ENCODE data around the gene CAMK4. TPM values are rescaled to one million over a fixed set of nuclear protein-coding genes. Genes with fewer than 3 reads are reported as not detected.

CAMK4 gene
- total RNA-seq, 8 experiments from 2014 or later, result 0.24 to 12.1 (median 8.7) TPM

GRCh38 chr5:111511831-111512374 is 287.7 kb downstream of the CAMK4 start:
- H3K4me3 ChIP-seq, result peak overlapping the region; percentile 61 to 82 (median 77)
- peak overlapping the region; percentile 50 to 60 for H3K27ac ChIP-seq
- H3K4me1 ChIP-seq (replicated peaks in 1 of 2), result peaks cover 12 to 25% of the 10 kb centered on the region in 2 donors
- 0 to 4% (median 0%) methylated on average over 6 to 11 of the region's 32 CpGs; no CpG with 5 or more reads in 5 of the 10 experiments for WGBS, 10 experiments
- peak in 6 of 8 experiments; percentile 6 to 53 (median 36) for ATAC-seq (replicated peaks in 6 of 8)
- in situ Hi-C loops (cut with MboI; ENCODE audit: low pct_unique_long_range_greater_than_20kb in 2 of 9, low sequenced_read_pairs in 9 of 9, unreplicated experiment in 9 of 9), result loop anchor here in 2 of 9 experiments (25.0 kb wide), 2 partner anchors 625 to 650 kb away; no protein-coding TSS in a partner anchor

DNA sequence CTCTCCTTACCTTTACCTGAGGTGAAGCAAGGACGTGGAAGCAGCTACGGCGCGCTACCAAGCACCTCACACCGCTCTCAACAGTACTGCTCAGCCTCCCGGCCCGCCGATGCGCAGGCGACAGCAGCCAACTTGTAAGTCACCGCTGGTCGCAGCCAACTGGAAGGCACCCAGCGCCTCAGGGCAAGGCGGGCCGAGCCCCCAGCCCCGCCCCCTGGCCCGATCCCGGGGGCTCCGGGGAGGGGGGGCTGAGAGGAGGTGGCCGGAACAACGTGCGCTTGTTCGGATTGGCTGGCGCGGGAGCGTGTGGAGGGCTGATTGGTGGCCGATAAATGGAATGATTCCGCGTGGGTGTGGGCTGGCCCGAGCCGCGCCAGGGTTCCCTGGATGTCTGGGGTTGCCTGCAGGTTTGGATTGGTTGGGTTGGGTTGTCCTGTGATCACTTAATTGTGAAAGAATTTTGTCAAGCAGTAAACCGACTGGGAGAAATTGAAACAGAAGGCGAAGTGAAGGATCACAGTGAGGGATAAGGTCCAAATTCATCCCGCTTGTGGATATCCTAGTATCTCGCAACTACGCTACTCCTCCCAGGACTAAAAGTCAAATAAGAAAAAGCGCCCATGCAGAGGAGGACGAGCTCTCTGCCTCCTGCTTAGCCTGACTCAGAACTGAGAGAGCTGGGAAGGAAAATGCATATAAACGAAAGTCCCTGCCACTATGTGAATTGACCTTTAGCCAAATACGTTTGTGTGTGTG is 288.4 kb downstream of the CAMK4 start, which contains the start of gene STARD4:
Gene STARD4 (minus strand): TSS at position 161 of the 756 bp plus-strand sequence. CDS start 5,102 bp downstream, outside the sequence.
- Histone ChIP-seq H3K4me3 (peak within 1 kb of the TSS; percentile 61 to 82 (median 77)), H3K27ac (peak within 1 kb of the TSS; percentile 50 to 63), H3K4me1 (replicated peaks in 1 of 2) (peaks cover 12 to 25% of the 10 kb centered on the region in 2 donors)
- 0 to 3% (median 0%) methylated on average over 1 to 18 of the region's 41 CpGs; no CpG with 5 or more reads in 1 of the 10 experiments for WGBS, 10 experiments
- in situ Hi-C loops (cut with MboI; ENCODE audit: low pct_unique_long_range_greater_than_20kb in 2 of 9, low sequenced_read_pairs in 9 of 9, unreplicated experiment in 9 of 9), result loop anchor here in 2 of 9 experiments (25.0 kb wide), 2 partner anchors 625 to 650 kb away; no protein-coding TSS in a partner anchor
- peak; percentile 94 to 97 (median 96) for ATAC-seq (replicated peaks in 6 of 8)

DNA sequence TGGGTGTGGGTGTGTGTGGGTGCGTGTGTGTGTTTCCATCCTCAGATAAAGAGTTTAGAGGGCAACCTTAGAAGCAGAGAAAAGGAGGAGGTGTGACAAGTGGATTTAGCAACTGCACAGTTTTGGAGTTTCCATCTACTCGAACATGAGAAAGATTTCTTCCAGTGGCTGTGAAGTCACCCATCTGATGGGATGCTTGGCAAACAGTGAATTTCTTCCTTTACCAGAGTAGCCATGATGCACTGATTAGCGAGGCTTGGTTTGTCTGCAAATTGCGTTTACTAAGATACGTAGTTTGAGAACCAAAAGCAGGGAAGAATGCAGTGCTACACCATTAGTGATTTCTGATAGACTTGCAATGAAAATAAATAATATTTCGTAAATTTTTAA is 288.9 kb downstream of the CAMK4 start:
- in situ Hi-C loops (cut with MboI; ENCODE audit: low pct_unique_long_range_greater_than_20kb in 2 of 9, low sequenced_read_pairs in 9 of 9, unreplicated experiment in 9 of 9), result loop anchor here in 2 of 9 experiments (25.0 kb wide), 2 partner anchors 624 to 649 kb away; no protein-coding TSS in a partner anchor
- Histone ChIP-seq H3K4me1 (replicated peaks in 1 of 2) (peaks cover 12 to 25% of the 10 kb centered on the region in 2 donors), H3K27ac (peak overlapping the region; percentile 26 to 63), H3K4me3 (peak overlapping the region; percentile 61 to 82 (median 77))
- ATAC-seq (replicated peaks in 6 of 8), result no peak
- WGBS, 10 experiments, result 5 to 40% (median 16%) methylated on average over 1 to 6 of the region's 6 CpGs

DNA sequence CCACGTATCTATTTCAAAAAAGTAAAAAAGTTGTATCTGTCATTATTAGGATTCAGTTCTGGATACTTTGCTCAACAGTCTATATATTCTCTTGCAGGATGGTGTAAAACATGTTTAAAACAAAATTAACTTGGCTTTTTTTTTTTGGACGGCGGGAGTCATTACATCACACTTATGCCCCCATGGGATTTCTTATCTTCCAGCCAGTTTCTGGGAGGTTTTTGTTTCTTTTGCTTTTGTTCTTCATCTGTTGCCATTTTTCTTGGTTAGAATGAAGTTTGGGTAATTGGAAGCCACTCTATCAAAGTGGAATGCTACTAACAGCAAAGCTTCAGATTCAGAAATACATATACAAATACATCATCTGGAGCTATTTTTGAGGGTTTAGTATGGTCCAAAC is 289.9 kb downstream of the CAMK4 start:
- Histone ChIP-seq H3K4me1 (replicated peaks in 1 of 2) (peaks cover 12 to 23% of the 10 kb centered on the region in 2 donors), H3K27ac (peak overlapping the region in 1 of 2 donors; percentile 36), H3K4me3 (peak overlapping the region in 1 of 5 donors; percentile 82)
- WGBS, 10 experiments, result 87 to 97% (median 93%) methylated on average over 2 to 3 of the region's 3 CpGs; no CpG with 5 or more reads in 3 of the 10 experiments
- ATAC-seq (replicated peaks in 6 of 8), result no peak
- in situ Hi-C loops (cut with MboI; ENCODE audit: low pct_unique_long_range_greater_than_20kb in 2 of 9, low sequenced_read_pairs in 9 of 9, unreplicated experiment in 9 of 9), result loop anchor here in 2 of 9 experiments (25.0 kb wide), 2 partner anchors 623 to 648 kb away; no protein-coding TSS in a partner anchor

DNA sequence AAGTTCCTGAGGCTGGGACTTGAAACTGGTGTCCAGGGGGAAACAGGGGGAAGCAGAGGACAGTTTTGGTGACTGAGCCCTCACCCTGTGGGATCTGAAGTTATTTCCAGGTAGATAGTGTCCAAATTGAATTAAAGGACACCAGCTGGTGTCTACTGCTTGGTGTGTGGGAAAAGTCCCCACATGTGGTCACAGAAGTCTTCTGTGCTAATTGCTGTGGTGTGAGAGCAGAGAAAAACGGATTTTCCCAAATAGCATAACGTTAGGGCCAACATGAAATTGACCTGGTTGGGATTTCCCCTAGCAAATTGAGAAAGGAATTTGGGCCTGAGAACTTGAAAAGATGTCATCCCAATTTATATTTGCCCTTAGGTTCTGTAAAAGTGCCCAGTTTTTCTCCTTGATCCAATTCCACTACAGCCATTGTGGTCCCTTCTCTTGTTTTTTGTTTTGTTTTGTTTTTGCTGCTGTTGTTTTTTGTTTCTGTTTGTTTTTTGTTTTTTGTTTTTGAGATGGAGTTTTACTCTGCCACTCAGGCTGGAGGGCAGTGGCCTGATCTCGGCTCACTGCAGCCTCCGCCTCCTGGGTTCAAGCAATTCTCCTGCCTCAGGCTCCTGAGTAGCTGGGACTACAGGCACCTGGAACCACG is 293.8 kb downstream of the CAMK4 start:
- no peak for ATAC-seq (replicated peaks in 6 of 8)
- H3K27ac ChIP-seq, result no peak overlapping the region
- in situ Hi-C loops (cut with MboI; ENCODE audit: low pct_unique_long_range_greater_than_20kb in 2 of 9, low sequenced_read_pairs in 9 of 9, unreplicated experiment in 9 of 9), result loop anchor here in 2 of 9 experiments (25.0 kb wide), 2 partner anchors 619 to 644 kb away; no protein-coding TSS in a partner anchor

DNA sequence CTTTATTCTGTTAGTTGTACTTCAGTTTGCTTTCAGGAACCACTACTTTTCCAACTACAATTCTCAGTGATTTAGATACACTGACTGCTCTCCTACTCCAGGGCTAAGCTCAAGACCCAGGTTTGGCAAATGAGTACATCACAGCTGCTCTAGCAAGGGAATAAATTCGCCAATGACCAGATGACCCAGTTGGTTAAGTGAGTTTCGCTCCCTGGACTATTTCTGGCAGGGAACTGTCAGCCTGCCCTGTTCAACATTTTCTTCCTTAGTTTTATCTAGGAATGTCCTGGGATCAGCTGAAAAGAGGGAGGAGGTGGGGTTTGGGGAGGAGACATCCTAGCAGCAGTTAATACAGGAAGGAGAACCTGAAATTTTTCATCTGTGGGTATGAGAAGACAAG is 294.6 kb downstream of the CAMK4 start:
- Histone ChIP-seq H3K4me1 (replicated peaks in 1 of 2) (peaks cover 4 to 6% of the 10 kb centered on the region in 2 donors), H3K27ac (no peak overlapping the region), H3K4me3 (no peak overlapping the region)
- in situ Hi-C loops (cut with MboI; ENCODE audit: low pct_unique_long_range_greater_than_20kb in 2 of 9, low sequenced_read_pairs in 9 of 9, unreplicated experiment in 9 of 9), result loop anchor here in 2 of 9 experiments (25.0 kb wide), 2 partner anchors 619 to 644 kb away; no protein-coding TSS in a partner anchor
- WGBS, 10 experiments, result 100% methylated on average over 1 to 2 of the region's 2 CpGs; no CpG with 5 or more reads in 7 of the 10 experiments
- no peak for ATAC-seq (replicated peaks in 6 of 8)

More for the DNA sequence above, 293.8 kb downstream of the CAMK4 start:
- WGBS, 10 experiments, result 73 to 100% (median 97%) methylated on average over 1 to 5 of the region's 5 CpGs; no CpG with 5 or more reads in 1 of the 10 experiments
- H3K4me3 ChIP-seq, result no peak overlapping the region
- peaks cover 6 to 8% of the 10 kb centered on the region in 2 donors for H3K4me1 ChIP-seq (replicated peaks in 1 of 2)

GRCh38 chr5:111520908-111521307 is 296.7 kb downstream of the CAMK4 start:
- Histone ChIP-seq H3K27ac (no peak overlapping the region), H3K4me1 (replicated peaks in 1 of 2) (no peaks in the 10 kb centered on the region), H3K4me3 (no peak overlapping the region)
- in situ Hi-C loops (cut with MboI; ENCODE audit: low pct_unique_long_range_greater_than_20kb in 2 of 9, low sequenced_read_pairs in 9 of 9, unreplicated experiment in 9 of 9), result loop anchor here in 2 of 9 experiments (25.0 kb wide), 2 partner anchors 616 to 641 kb away; no protein-coding TSS in a partner anchor
- no peak for ATAC-seq (replicated peaks in 6 of 8)
- 27 to 100% (median 78%) methylated on average over 1 to 3 of the region's 3 CpGs for WGBS, 10 experiments

DNA sequence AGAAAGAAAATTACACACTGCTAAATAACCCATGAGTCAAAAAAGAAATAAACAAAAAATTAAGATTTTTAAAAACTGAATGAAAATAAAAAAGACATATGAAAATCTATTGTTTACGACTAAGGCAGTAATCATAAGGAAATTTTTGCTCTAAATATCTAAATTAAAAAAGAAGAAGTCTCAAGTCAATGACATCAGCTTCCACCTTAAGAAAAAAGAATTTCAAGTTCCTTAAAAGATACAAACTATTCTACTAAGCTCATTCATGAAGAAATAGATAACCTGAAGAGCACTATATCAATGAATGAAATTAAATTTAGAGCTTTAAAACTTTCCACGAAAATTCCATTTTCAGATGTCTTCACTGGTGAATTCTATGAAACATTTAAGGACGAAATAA is 303.9 kb downstream of the CAMK4 start:
- ATAC-seq (replicated peaks in 6 of 8), result no peak
- in situ Hi-C loops (cut with MboI; ENCODE audit: low pct_unique_long_range_greater_than_20kb in 2 of 9, low sequenced_read_pairs in 9 of 9, unreplicated experiment in 9 of 9), result loop anchor here in 4 of 9 experiments (25.0 kb wide), 1 partner anchor 609 kb away; no protein-coding TSS in a partner anchor
- H3K4me3 ChIP-seq, result no peak overlapping the region
- H3K27ac ChIP-seq, result no peak overlapping the region
- 65 to 100% (median 93%) methylated on average over 1 to 3 of the region's 3 CpGs for WGBS, 10 experiments
- H3K4me1 ChIP-seq (replicated peaks in 1 of 2), result no peaks in the 10 kb centered on the region

DNA sequence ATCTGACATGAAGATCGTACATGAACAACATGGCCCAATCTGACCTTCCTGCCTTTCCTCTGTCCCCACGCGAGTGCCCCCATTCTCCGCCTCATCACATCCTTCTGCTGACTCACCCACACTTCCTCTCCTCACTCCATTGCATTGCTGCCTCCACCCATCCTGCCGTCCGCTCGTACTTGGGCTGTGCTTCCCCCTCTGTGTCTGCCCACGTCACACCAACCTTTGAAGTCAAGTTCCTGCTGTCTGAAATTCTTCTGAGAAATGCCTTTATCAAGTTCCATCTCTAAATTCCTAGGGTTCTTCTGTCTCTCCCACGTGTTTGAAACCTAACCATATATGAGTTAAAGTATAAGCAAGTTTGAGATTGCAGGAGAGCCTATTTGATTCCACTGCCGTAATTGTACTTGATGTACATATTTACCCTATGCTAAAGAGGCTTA is 306.1 kb downstream of the CAMK4 start:
- Histone ChIP-seq H3K27ac (no peak overlapping the region), H3K4me1 (replicated peaks in 1 of 2) (no peaks in the 10 kb centered on the region), H3K4me3 (no peak overlapping the region)
- in situ Hi-C loops (cut with MboI; ENCODE audit: low pct_unique_long_range_greater_than_20kb in 2 of 9, low sequenced_read_pairs in 9 of 9, unreplicated experiment in 9 of 9), result loop anchor here in 4 of 9 experiments (25.0 kb wide), 1 partner anchor 607 kb away; no protein-coding TSS in a partner anchor
- 10 to 100% (median 83%) methylated on average over 1 to 10 of the region's 10 CpGs for WGBS, 10 experiments
- peak in 3 of 8 experiments; percentile 74 to 100 (median 98) for ATAC-seq (replicated peaks in 6 of 8)

GRCh38 chr5:111532886-111533582 is 308.9 kb downstream of the CAMK4 start:
- WGBS, 10 experiments, result 4 to 79% (median 51%) methylated on average over 1 to 5 of the region's 5 CpGs
- in situ Hi-C loops (cut with MboI; ENCODE audit: low pct_unique_long_range_greater_than_20kb in 2 of 9, low sequenced_read_pairs in 9 of 9, unreplicated experiment in 9 of 9), result loop anchor here in 4 of 9 experiments (25.0 kb wide), 1 partner anchor 604 kb away; no protein-coding TSS in a partner anchor
- Histone ChIP-seq H3K27ac (no peak overlapping the region), H3K4me3 (no peak overlapping the region), H3K4me1 (replicated peaks in 1 of 2) (no peaks in the 10 kb centered on the region)
- peak in 1 of 8 experiments; percentile 31 for ATAC-seq (replicated peaks in 6 of 8)

GRCh38 chr5:111535879-111536549 is 311.8 kb downstream of the CAMK4 start:
- WGBS, 10 experiments, result 43 to 90% (median 60%) methylated on average over 1 of the region's 1 CpG; no CpG with 5 or more reads in 3 of the 10 experiments
- Histone ChIP-seq H3K4me1 (replicated peaks in 1 of 2) (no peaks in the 10 kb centered on the region), H3K4me3 (no peak overlapping the region), H3K27ac (no peak overlapping the region)
- in situ Hi-C loops (cut with MboI; ENCODE audit: low pct_unique_long_range_greater_than_20kb in 2 of 9, low sequenced_read_pairs in 9 of 9, unreplicated experiment in 9 of 9), result loop anchor here in 4 of 9 experiments (25.0 kb wide), 1 partner anchor 601 kb away; no protein-coding TSS in a partner anchor
- ATAC-seq (replicated peaks in 6 of 8), result no peak

Data from motor neuron (in vitro differentiated cells).